GM18867 (cell line): ENCODE measurements around the gene PCNT.

Source experiments
- ATAC-seq: cut with Tn5 transposase; IDR thresholded peaks from one replicate; pipeline ENCODE4 v1.9.1; 2021; ENCODE audit warnings: mild to moderate bottlenecking, moderate library complexity; ENCODE audit not compliant: unreplicated experiment

Gene PCNT

GRCh38 chr21:46471514-46471913 lies 147.6 kb downstream of the PCNT start:
- ATAC-seq = no peak

- ATAC-seq = no peak
Observed at GRCh38 chr21:46472246-46472645, 148.3 kb downstream of the PCNT start.

- no peak for ATAC-seq
Observed at GRCh38 chr21:46474382-46474781, 150.4 kb downstream of the PCNT start.

- no peak for ATAC-seq
Observed at GRCh38 chr21:46475296-46475695, 151.3 kb downstream of the PCNT start.

- no peak for ATAC-seq
Observed at GRCh38 chr21:46477765-46478164, 153.8 kb downstream of the PCNT start.

GRCh38 chr21:46478910-46479309 lies 155.0 kb downstream of the PCNT start:
- no peak for ATAC-seq

GRCh38 chr21:46480466-46480865 lies 156.5 kb downstream of the PCNT start:
- ATAC-seq = no peak

GRCh38 chr21:46482225-46482845 lies 158.4 kb downstream of the PCNT start:
- no peak for ATAC-seq

- ATAC-seq = no peak
Observed at GRCh38 chr21:46482846-46483231, 158.9 kb downstream of the PCNT start.

- no peak for ATAC-seq
Observed at GRCh38 chr21:46483300-46484295, 159.6 kb downstream of the PCNT start.

- ATAC-seq = no peak
Observed at GRCh38 chr21:46486481-46487126, 162.6 kb downstream of the PCNT start.

GRCh38 chr21:46489162-46489663 lies 165.3 kb downstream of the PCNT start:
- ATAC-seq = no peak

GRCh38 chr21:46489800-46490199 lies 165.8 kb downstream of the PCNT start:
- ATAC-seq = no peak

GRCh38 chr21:46491553-46491952 lies 167.6 kb downstream of the PCNT start:
- no peak for ATAC-seq

- no peak for ATAC-seq
Observed at GRCh38 chr21:46492851-46493250, 168.9 kb downstream of the PCNT start.

GRCh38 chr21:46493828-46494227 lies 169.9 kb downstream of the PCNT start:
- no peak for ATAC-seq
